KG1 (cell line): ENCODE data around the gene USP8.
"Not testable (repeated sequence)": the region's sequence is repeated elsewhere in the genome, so short reads cannot be mapped to it uniquely, and the experiment has no call there.

Experiments
- DNase-seq: peaks from one replicate; lab custom pipeline; 2025; lab: John Stamatoyannopoulos, UW

The USP8 gene

GRCh38 chr15:50424066-50424890 is at the start of gene USP8:
Gene USP8, plus strand, starts transcription at chr15:50424405. Its CDS starts 14,669 bp downstream, at chr15:50439074.
- peak; percentile 94 for DNase-seq

GRCh38 chr15:50377867-50378751 is 46.1 kb upstream of the USP8 start:
- no peak for DNase-seq

GRCh38 chr15:50378776-50379175 is 45.4 kb upstream of the USP8 start:
- no peak for DNase-seq

GRCh38 chr15:50379413-50379812 is 44.8 kb upstream of the USP8 start:
- not testable (repeated sequence) for DNase-seq

- DNase-seq: no peak
Observed at GRCh38 chr15:50380089-50380488, 44.1 kb upstream of the USP8 start.

GRCh38 chr15:50381438-50381837 is 42.8 kb upstream of the USP8 start:
- no peak for DNase-seq

GRCh38 chr15:50382408-50382807 is 41.8 kb upstream of the USP8 start:
- not testable (repeated sequence) for DNase-seq

GRCh38 chr15:50390554-50391264 is 33.5 kb upstream of the USP8 start:
- DNase-seq: no peak

- DNase-seq: not testable (repeated sequence)
Observed at GRCh38 chr15:50391561-50391960, 32.6 kb upstream of the USP8 start.

- no peak for DNase-seq
Observed at GRCh38 chr15:50411870-50412269, 12.3 kb upstream of the USP8 start.

GRCh38 chr15:50414624-50415023 is 9.6 kb upstream of the USP8 start:
- DNase-seq: no peak

GRCh38 chr15:50415752-50416404 is 8.3 kb upstream of the USP8 start:
- no peak for DNase-seq

GRCh38 chr15:50416890-50417289 is 7.3 kb upstream of the USP8 start:
- no peak for DNase-seq

GRCh38 chr15:50418041-50418583 is 6.1 kb upstream of the USP8 start:
- no peak for DNase-seq

- no peak for DNase-seq
Observed at GRCh38 chr15:50425219-50425618, 1.0 kb downstream of the USP8 start.

- not testable (repeated sequence) for DNase-seq
Observed at GRCh38 chr15:50425678-50426246, 1.6 kb downstream of the USP8 start.

- no peak for DNase-seq
Observed at GRCh38 chr15:50426428-50426827, 2.2 kb downstream of the USP8 start.

- DNase-seq: no peak
Observed at GRCh38 chr15:50431204-50431603, 7.0 kb downstream of the USP8 start.

- no peak for DNase-seq
Observed at GRCh38 chr15:50432230-50432629, 8.0 kb downstream of the USP8 start.

- no peak for DNase-seq
Observed at GRCh38 chr15:50435772-50436171, 11.6 kb downstream of the USP8 start.

- DNase-seq: no peak
Observed at GRCh38 chr15:50438251-50438650, 14.0 kb downstream of the USP8 start.
